HG02571 (cell line): ENCODE data around the gene CPA2.
"Not testable (repeated sequence)": the region's sequence is repeated elsewhere in the genome, so short reads cannot be mapped to it uniquely, and the experiment has no call there.

Source experiments
- ATAC-seq: cut with Tn5 transposase; IDR thresholded peaks from one replicate; pipeline ENCODE4 v1.9.1; 2021; ENCODE audit warnings: mild to moderate bottlenecking, moderate library complexity; ENCODE audit not compliant: unreplicated experiment

Gene CPA2

DNA sequence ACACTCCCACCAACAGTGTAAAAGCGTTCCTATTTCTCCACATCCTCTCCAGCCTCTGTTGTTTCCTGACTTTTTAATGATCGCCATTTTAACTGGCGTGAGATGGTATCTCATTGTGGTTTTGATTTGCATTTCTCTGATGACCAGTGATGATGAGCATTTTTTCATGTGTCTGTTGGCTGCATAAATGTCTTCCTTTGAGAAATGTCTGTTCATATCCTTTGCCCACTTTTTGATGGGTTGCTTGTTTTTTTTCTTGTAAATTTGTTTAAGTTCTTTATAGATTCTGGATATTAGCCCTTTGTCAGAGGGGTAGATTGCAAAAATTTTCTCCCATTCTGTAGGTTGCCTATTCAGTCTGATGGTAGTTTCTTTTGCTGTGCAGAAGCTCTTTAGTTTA lies 17.0 kb upstream of the CPA2 start:
- not testable (repeated sequence) for ATAC-seq

DNA sequence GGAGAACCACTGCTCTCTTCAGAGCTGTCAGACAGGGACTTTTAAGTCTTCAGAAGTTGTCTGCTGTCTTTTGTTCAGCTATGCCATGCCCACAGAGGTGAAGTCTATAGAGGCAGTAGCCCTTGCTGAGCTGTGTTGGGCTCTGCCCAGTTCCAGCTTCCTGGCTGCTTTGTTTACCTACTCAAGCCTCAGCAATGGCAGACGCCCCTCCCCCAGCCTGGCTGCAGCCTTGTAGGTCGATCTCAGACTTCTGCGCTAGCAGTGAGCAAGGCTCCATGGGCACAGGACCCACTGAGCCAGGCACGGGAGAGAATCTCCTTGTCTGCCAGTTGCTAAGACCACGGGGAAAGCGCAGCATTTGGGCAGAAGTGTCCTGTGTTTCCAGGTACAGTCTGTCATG lies 12.1 kb upstream of the CPA2 start:
- ATAC-seq, result no peak

DNA sequence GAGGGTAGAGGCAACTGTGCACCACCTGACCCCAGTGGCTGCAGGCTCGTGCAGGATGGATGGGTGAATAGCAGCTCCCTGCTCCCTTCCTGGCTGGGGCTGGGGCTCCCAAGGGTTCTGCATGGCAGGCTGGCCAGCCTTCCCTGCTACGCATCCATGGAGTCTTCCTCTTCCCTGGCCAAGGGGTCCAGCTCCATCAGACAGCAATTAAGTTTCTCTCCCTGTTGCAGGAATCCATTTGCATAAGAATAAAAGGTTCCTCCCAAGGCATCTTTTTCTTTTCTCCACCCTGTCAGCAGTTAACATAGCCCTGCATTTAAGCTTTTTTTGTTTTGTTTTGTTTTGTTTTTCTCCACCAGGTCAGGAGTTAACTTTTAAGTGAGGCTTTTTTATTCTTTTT lies 10.0 kb upstream of the CPA2 start:
- ATAC-seq, result no peak

DNA sequence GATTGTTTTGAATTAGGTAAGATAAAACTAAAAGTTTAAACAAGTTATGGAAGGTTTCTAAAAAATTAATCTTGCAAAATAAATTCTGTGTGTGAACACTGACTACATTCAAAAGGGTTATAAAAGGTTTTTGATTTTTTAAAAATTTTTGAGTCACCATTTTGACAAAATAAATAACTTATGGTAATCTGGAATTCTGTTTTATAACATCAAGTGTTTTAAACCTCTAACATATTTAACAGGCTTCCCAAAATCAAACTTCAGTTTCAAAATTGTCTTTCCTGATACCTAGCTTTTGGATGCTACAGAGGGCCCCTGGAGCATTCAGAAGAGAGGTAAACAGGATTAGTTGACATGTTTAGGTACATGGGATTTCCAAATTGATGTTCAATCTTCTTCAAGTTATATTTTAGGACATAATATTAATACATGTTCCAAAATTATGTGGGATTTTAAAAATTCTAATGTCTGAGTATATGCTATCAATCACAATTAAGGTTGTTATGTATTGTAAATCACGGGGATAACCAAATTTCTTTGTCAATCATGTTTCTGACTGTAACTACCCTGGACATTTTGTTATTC lies 8.1 kb upstream of the CPA2 start:
- ATAC-seq, result no peak

DNA sequence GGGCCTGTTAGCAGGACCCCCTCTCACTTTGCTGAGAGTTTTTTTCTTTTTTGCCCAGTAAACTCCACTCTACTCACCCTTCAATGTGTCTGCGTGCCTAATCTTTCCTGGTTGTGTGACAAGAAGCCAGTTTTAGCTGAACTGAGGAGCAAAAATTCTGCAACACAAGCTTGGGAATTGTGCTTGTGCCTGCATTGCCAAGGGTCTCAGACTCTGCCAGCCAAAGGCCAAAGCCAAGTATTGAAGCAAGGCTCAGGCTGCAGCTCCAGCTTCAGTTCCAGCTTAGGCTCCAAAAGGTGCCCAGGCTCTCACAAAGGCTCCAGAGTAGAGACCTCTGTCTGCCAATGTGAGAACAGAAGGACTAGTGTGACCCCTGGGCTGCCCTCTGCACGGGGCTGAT lies 4.2 kb upstream of the CPA2 start:
- ATAC-seq, result no peak

DNA sequence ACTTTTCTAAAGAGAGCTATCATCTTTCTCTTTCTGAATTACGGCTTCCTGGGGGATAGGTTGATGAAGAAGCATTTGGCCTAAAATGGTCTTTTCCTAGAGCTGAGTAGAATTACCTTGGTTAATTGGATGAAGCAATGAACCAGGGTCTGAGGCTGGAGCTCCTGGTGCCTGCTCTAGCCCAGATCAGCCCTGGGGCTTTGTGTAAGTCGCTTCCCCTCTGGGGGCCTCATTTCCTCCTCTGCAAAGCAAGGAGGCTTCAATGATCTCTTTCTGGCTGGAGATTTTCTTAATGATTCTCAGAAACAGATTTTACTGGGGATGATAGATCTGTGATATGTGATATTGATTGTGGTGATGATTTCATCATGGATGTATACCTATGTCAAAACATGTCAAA lies 3.5 kb upstream of the CPA2 start:
- no peak for ATAC-seq

DNA sequence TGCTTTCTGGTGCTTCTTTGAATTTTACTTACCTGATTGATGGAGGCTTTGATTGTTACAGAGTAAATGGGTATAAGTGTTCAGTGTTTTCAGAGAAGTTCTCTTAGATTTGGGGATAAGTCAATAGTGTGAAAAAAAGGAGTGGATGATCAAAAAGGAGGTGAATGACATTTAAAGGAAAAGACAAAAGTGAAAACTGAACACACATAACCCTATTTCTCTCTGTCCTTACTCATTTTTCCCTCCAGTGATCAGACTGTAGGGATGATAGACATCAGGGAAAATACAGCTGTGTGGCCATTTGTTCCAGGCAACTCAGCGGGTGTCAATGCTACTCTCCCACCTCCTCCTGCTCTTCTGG lies 278 bp downstream of the CPA2 start:
- ATAC-seq, result no peak

DNA sequence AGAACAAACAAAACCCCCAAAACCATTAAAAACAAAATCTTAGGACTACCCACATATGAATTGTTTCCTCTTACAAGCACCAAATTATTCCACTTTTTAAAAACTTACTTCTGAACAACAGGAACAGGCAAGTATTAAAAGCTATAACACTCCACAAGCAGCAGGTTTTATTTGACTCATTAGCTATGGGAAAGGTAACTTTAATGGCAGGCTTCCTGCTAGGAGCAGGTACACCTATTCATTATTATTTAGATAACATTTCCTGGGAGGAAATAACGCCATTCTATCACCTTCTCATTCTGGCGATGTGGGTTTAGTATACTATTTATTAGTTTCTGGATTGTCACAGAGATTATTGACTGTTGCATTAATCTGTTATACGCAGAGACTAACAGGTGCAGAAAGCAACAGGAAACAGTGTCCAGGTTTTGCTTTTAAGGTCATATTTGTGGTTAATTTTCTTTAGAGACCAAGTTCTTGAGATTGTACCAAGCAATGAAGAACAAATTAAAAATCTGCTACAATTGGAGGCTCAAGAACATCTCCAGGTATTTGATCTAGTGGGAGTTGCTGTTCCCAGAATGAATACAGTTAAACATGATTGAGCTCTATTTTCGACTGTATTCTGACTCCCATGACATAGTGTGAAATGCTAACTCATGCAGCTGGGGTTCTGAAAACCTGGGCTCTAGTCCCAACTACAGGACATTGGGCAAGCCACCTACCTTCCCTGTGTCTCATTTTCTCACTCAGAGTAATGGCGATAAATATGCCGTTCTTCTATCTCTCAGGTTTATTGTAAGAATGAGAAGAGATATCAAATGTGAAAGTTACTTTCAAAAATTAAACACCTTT lies 2.0 kb downstream of the CPA2 start:
- no peak for ATAC-seq

DNA sequence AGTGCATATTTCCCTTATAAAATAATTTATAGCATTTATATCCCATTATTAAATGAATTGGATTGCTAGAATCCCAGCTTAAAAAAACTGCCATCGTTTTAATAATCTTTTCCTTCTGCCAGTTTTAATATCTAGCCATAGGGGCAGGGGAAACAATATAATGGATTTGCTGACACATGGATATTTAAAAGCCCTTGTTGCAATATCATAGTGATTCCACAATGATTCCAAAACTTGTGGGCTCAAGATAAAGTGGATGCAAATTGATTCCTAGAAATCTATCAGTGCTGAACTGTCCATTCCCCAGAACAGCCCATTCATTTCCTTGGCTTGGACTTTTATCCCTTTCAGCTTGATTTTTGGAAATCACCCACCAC lies 2.6 kb downstream of the CPA2 start:
- ATAC-seq, result no peak

DNA sequence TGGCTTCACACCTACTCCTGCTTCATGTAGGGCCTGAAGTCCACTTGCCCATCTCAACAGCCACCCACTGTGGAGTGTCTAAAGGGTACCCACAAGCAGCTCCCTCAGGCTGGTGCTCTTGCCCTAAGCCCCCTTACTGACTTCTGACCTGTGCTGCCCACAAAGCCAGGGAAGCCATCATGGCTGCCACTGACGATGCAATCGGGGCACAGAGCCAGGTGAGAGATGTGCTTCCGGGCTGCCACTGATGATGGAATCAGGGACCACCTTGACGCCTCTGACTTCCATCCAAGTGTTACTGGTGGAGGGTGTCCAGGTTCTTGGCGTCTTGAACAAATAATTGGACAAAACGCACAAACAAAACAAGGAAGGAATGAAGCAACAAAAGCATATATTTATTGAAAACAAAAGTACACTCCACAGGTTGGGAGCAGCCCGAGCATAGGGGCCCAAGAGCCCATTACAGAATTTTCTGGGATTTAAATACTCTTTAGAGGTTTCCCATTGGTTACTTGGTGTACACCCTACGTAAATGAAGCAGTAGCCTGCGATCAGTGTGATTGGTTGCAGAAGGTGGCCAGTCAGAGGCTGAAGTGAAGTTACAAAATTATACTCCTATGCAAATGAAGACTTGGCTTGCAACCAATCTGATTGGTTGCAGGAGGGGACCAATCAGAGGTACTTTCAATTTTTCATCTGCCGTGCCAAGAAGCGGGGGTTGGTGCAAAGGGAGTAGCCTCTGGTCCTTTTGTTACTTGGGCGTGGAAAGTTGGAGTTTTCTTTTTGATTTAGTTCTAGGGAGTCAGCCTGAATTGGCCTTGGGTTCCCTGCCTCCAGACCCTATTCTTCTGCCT lies 4.5 kb downstream of the CPA2 start:
- ATAC-seq, result no peak

DNA sequence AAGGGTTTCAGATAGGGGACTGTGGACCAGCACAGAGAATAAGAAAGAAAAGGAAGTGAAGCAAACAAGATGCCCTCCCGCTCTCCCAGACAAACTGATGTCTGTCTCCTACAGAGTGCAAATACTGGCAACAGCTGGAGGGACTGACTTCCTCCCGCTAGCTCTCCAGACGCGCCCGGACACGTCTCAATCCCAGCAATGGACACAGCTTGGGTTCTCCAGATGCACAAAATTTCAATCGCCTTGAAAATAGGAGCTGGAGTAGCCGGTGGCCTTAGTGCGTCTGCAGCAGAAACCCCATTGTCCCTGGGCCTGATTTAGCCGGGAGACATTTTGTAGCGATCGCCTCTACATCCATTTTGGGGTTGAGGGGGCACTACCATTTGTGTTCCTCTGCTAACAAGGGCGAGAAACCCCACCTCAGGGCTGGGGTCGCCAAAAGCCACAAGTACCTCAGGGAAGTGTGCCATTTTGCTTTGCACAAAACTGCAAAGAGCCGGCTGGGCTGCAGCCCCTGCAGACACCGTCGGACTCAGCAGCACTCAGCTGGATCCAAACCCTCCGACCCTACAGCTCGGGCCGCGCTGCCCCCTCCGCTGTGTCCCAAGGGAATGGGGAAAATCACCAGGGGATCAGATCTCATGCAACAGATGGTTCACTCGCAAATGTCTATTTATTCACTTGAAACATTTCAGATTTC lies 5.9 kb downstream of the CPA2 start:
- ATAC-seq, result no peak

DNA sequence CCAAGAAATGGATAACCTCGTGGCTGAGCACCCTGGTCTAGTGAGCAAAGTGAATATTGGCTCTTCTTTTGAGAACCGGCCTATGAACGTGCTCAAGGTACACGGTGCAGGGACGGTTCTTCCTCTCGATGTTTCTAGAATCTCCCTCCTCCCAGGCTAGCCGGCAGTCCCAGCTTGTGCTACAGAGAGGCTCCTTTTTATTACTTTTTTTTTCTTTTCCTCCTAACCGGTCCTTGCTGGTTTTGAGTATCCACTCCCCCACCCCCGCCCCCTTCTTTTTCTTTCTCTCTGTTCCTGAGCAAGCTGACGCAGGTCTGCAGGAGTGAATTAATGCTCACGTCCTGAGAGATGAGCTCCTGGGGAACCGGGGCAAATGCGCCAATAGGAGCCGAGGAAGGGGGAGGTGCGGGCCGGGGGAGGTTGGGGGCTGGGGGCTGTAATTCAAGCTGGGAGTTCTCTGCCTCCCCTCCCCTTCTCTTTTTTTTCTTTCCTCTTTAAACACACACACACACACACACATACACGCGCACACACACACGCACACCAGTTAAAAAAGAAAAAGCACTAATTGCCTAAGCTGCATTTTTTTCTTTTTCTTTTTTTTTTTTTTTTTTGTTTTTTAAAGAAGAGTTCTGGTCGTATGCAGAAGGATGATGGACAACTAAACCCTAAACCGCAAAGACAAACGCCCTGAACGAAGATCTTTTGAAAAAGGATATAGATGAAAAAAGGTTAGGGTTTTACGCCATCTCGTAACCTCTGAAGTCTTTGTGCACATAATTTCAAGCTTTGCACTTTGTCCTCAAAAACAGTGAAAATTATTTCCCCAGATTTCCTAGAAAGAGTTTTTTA lies 6.6 kb downstream of the CPA2 start:
- ATAC-seq, result no peak

DNA sequence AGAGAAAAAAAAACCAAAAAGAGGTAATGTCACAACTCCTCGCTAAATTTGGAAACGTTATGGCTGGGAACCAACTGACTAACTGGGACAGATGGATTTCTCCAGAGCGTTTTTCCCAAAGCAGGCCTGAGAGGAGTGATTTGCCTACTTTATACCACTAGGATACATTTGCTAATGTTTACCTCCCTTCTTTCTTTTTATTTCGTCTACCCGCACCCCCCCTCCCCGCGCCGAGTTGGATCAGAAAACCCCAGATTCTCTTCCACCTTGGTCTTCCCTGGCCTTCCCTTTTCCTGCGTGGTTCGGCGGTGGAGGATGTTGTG lies 7.2 kb downstream of the CPA2 start:
- ATAC-seq, result no peak

DNA sequence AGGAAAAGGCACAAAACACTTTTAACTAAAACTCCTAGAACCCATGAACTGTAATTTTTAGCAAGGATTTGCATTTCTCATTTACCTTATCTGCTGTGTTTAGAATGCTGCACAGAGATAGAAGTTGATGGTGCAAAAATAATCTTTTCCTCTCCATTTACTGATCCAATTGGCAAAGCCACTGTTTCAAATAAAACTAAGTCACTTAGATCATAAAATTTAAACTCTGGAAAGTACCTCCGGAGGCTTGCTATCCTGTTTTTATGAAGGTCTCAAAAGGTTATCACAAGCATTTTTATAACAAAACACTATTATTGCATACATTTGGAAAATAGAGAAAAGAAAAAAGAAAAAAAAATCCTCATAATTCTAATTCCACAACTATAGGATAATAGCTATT lies 7.6 kb downstream of the CPA2 start:
- no peak for ATAC-seq

DNA sequence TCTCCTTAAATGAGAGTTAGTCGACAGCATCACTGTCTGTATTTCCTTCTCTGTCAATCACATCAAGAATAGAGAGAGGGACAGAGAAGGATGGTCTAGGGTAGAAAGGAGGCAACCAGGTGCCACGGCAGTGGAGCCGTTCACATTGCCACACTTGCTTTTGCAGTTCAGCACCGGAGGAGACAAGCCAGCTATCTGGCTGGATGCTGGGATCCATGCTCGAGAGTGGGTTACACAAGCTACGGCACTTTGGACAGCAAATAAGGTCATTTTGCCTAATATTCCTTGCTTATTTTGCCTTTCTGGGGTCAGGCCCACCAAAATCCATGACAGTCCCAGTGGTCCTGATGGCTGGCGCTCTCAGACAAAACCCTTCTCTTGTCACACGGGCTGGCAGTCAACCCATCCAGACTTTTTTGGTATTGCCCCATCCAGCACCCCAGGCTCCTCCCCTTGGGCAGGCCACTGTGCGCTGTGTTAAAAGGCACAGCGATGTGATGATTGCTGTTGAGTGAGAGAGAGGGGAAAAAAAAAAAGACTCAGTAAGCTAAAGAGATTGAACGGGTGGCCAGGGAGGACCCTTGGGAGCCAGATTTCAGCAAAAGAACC lies 8.4 kb downstream of the CPA2 start:
- ATAC-seq, result no peak

DNA sequence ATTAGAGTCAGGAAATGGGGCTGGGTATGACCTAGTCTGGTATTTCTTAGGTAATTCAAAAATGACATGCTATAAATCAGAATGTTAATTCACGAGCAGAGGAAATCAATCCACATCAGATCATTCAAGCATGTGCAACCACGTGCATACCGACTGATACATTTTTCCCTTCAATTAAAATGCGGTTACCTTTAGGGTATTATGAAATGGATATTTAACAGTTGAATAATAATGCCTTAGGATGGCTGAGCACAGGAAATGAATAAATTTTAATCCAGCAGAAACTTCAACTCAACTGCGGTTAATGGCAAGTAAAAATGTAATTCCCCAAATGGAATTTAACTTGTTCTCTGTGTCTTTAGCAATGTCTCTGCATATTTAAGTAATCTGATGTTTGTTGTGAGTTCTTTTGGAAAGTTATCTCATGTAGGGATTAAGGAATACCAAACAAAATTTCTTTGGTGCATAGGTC lies 9.2 kb downstream of the CPA2 start:
- ATAC-seq, result no peak

DNA sequence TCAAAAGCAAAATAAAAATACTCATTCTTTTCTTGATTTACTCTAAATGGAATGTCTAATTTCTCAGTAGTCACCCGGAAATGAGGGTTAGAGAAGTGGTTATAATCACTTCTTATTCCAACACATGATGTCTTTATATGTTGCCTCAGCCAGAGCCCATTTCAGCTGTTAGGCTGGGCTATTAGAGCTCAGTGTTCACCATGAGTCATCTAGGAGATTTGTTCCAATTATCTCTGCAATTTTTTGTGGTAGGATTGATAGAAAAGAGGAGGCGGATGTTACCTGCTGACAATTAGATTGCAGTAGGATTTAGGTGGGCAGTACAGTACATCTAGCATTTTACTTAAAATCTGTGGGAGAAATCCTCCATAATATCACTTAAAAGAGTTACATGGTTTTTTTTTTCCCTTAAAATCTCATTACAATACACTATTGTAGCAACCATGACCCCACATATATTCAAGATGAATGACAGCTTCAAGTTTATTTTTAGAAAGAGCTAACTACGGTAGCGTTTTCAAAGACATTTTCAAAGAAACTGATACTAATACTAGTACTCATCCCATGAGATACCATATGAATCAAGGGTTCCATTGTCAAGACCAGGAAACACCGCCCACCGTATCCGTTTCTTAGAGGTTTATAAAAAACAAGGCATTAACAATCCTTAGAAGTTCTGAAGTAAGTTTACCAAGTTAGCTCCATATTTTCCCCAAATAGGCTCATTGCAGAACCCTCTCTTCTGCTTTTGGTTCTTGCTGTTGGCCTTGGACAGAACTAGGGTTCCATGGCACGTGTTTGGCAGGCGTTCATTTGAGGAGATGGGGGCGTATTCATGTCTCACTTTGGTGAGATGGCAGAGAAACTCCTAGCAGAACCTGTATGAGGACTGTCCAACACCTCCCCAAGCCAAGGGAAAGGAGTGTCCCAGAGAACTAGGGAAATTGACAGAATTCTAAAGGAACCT lies 10.4 kb downstream of the CPA2 start:
- ATAC-seq, result no peak

DNA sequence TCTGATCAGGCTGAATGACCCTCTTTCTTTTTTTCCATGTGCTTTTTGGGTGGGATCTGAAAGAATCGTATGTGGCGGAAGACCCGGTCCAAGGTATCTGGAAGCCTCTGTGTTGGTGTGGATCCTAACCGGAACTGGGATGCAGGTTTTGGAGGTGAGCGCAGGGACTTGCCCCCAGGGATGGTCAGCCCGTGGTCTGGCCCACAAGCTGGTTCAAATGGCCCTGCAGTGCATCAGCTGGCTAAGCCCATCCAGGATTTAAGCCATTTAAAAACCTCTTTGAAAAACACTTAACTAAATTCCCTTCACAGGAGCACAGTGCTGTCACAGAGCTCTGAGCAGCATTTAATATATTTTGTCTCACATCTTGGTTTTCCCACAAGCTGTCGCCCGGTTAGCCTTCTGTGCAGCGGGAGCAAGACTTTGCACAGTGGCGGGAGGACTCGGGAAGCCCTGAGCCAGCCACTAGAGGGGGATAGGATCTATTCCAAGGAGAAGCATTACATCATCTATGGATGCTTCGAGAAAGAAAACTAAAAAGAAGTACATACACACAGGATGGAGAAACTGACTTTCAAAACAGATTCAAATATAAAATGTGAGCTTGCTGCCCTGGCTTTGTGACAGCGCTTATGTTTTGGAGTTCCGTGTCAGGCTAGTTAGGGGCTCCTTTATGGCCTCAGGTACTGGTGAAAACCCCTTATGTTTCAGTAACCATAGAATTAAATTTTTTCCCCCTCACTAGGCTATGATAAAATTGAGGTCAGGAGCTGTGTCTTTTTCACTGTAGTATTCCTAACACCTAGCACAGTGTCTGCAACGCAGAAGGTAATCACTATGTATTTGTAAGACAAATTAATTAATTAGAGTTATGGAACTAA lies 11.3 kb downstream of the CPA2 start:
- no peak for ATAC-seq
